HepG2 (cell line): Measurements from ENCODE around the gene NFE2. TPM values are rescaled to one million over a fixed set of nuclear protein-coding genes. Genes with fewer than 3 reads are reported as not detected.

Experiments
- FOXP1 ChIP-seq, 2 experiments: fragments of 450-650 bp in 1 of 2; IDR thresholded peaks; 2 replicates each; pipeline ENCODE4 v1.6.1; 2017 to 2018; ENCODE audit warnings: antibody characterized with exemption in 1 of 2
- LBX2 ChIP-seq: sonication (generic); formaldehyde crosslinking; IDR thresholded peaks from 2 replicates; pipeline ENCODE4 v1.5.0; 2020; ENCODE audit warnings: missing genetic modification reagents, mild to moderate bottlenecking, borderline replicate concordance
- MLX ChIP-seq: IDR thresholded peaks from 2 replicates; pipeline ENCODE4 v1.6.1; 2016
- ZHX2 ChIP-seq, 2 experiments: sonication (generic) in 1 of 2; formaldehyde crosslinking in 1 of 2; IDR thresholded peaks; 2 replicates each; pipeline versions ENCODE4 v1.6.1 to v1.9.0; 2014 to 2022; ENCODE audit warnings: antibody characterized with exemption in 1 of 2, borderline replicate concordance in 1 of 2, inconsistent platforms in 1 of 2, low read depth in 1 of 2, missing genetic modification reagents in 1 of 2
- ZNF20 ChIP-seq: sonication (generic); formaldehyde crosslinking; IDR thresholded peaks from 2 replicates; pipeline ENCODE4 v1.4.0; 2020; ENCODE audit warnings: mild to moderate bottlenecking, moderate library complexity, missing genetic modification reagents
- ZNF318 ChIP-seq: sonication (generic); formaldehyde crosslinking; IDR thresholded peaks from 2 replicates; pipeline ENCODE4 v1.4.0; 2020; ENCODE audit warnings: mild to moderate bottlenecking, missing genetic modification reagents
- ZNF503 ChIP-seq: sonication (generic); formaldehyde crosslinking; IDR thresholded peaks from 2 replicates; pipeline ENCODE4 v1.4.0; 2020; ENCODE audit warnings: missing genetic modification reagents
- polyA plus RNA-seq, 8 experiments: library from polyadenylated mRNA; depleted of rRNA in 3 of 8; stranded (reverse) in 7 of 8; unstranded in 1 of 8; fragments of >200 nt; fragmentation: Illumina TruSeq in 4 of 8; extraction: Trizol in 4 of 8; gene quantifications; 2 replicates each; pipeline versions ENCODE4 v1.2.1 to v1.2.3, GENCODE V29; 2011 to 2016; ENCODE audit warnings: low read depth in 4 of 8, missing spikeins in 1 of 8, mixed read lengths in 1 of 8; ENCODE audit not compliant: insufficient read depth in 1 of 8
- total RNA-seq, 5 experiments: library from RNA; depleted of rRNA; stranded (reverse); fragments of >200 nt; fragmentation: Illumina TruSeq; extraction: Trizol; gene quantifications; 2 replicates each; pipeline ENCODE4 v1.2.3, GENCODE V29; 2016; ENCODE audit warnings: low read depth in 1 of 5
- TF ChIP-seq, protein P1 (sequence below): sonication (generic); formaldehyde crosslinking; IDR thresholded peaks from 2 replicates; pipeline ENCODE4 v1.4.0; 2020; ENCODE audit warnings: mild to moderate bottlenecking, missing genetic modification reagents

The NFE2 gene
- total and polyA plus RNA-seq, 2 of the 13 experiments (the other 11 are each of a cell fraction or from before 2014, with no cell fraction given), result 4.5 to 7.8 TPM

DNA sequence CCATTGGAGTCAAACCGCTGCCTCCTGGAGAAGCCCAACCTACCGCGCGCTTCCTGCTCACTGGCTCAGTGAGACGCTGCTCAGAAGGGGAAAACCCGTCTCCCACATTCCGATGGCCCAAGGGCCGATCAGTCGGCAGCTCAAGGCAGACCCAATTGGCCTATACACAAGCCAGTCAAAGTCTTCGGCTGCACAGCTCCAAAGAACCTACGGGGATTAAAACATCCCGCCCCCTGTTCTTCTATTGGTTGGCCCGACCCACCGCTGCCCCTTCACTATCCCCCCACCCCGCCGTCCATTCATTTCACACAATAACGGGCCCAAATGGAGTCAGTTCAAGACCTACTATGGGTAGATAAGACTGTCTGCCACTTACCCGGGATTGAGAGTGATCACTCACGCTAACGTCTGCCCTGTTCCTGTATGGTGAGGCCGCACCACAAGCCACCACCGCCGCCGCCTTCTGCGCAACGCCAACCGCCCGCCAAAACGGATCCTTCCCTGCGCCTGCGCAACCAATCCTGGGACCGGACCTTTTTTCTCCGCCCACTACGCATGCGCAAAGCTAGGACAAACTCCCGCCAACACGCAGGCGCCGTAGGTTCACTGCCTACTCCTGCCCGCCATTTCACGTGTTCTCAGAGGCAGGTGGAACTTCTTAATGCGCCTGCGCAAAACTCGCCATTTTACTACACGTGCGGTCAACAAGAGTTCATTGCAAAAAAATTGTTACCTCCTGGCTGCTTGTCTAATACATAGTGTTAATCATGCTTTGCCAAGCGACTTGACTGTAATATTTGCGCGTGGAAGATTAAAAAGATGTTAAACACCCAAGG is 21.0 kb downstream of the NFE2 start, which contains the start of gene CBX5 (continued):
- peak; percentile 79; the same call in 1 of the 2 replicates for TF ChIP-seq ZHX2 (IDR thresholded peaks at IDR 0.05; ENCODE audit: low read depth)
- 0 out of 2 replicates have a peak, but pooled peaks have one; percentile 54 for TF ChIP-seq ZHX2 (CRISPR knock-in tag; IDR thresholded peaks at IDR 0.05; ENCODE audit: borderline replicate concordance)
- TF ChIP-seq ZNF318 (CRISPR knock-in tag), result no peak
- TF ChIP-seq, protein P1, sequence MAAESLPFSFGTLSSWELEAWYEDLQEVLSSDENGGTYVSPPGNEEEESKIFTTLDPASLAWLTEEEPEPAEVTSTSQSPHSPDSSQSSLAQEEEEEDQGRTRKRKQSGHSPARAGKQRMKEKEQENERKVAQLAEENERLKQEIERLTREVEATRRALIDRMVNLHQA (CRISPR knock-in tag), result no peak
- no peak for TF ChIP-seq MLX (CRISPR knock-in tag)
- no peak for TF ChIP-seq FOXP1 (IDR thresholded peaks at IDR 0.05)
- TF ChIP-seq FOXP1 (CRISPR knock-in tag; IDR thresholded peaks at IDR 0.05), result 0 out of 2 replicates have a peak, but pooled peaks have one; percentile 4
- TF ChIP-seq ZNF20, result no peak
- TF ChIP-seq ZNF503 (CRISPR knock-in tag), result no peak; the same call in 1 of the 2 replicates
- no peak; the same call in 1 of the 2 replicates for TF ChIP-seq LBX2 (CRISPR knock-in tag)
